Measurements from ENCODE around the gene SETD1A. TPM values are rescaled to one million over a fixed set of nuclear protein-coding genes. Genes with fewer than 3 reads are reported as not detected.
A peak's percentile ranks its signal among the peaks of the same experiment; 100 is the strongest.

Gene SETD1A
- total and polyA plus RNA-seq, 9 of the 15 experiments (the other 6 are each of a cell fraction or from before 2014, with no cell fraction given), result 0.08 to 36.0 (median 4.2) TPM

GRCh38 chr16:30956601-30957455, 726 bp upstream of the SETD1A start (continued):
- TF ChIP-seq AFF4 (CRISPR knock-in tag; IDR thresholded peaks at IDR 0.05), result peak; percentile 44; the same call in 1 of the 2 replicates
- no peak for TF ChIP-seq MCM5 (IDR thresholded peaks at IDR 0.05; ENCODE audit: low read depth)
- peak; percentile 41; the same call in 1 of the 2 replicates for TF ChIP-seq L3MBTL2 (IDR thresholded peaks at IDR 0.05)
- peak; percentile 76 to 94; a peak in 3 of 4 replicates for TF ChIP-seq RCOR1 (IDR thresholded peaks at IDR 0.05; ENCODE audit: borderline replicate concordance in 1 of 2, low read depth in 2 of 2, low read length in 2 of 2)
- peak; percentile 4; the same call in 1 of the 2 replicates for TF ChIP-seq ZNF41 (CRISPR knock-in tag; conservative IDR thresholded peaks at IDR 0.05)
- peak; percentile 17 for TF ChIP-seq CCNT2 (IDR thresholded peaks at IDR 0.05; ENCODE audit: borderline replicate concordance, extremely low read depth, insufficient read length, low read depth, low read length)
- peak; percentile 90 for TF ChIP-seq PREB (CRISPR knock-in tag; IDR thresholded peaks at IDR 0.05)
- TF ChIP-seq RERE (CRISPR knock-in tag; IDR thresholded peaks at IDR 0.05; ENCODE audit: borderline replicate concordance), result 0 out of 2 replicates have a peak, but pooled peaks have one; percentile 36
- peak; percentile 37; the same call in 1 of the 2 replicates for TF ChIP-seq ZNF518B (CRISPR knock-in tag; IDR thresholded peaks at IDR 0.05)
- TF ChIP-seq HEY1 (CRISPR knock-in tag; IDR thresholded peaks at IDR 0.05; ENCODE audit: borderline replicate concordance), result peak; percentile 50; the same call in 1 of the 2 replicates
- TF ChIP-seq DPF2 (IDR thresholded peaks at IDR 0.05), result no peak; the same call in 1 of the 2 replicates
